GM10847 (cell line): ENCODE data around the gene GASK1A.

Experiments used
- POLR2A ChIP-seq: IDR thresholded peaks from 2 replicates; pipeline ENCODE4 v1.6.1; 2011; ENCODE audit not compliant: insufficient read length; ENCODE audit errors: extremely low read depth

The GASK1A gene

DNA sequence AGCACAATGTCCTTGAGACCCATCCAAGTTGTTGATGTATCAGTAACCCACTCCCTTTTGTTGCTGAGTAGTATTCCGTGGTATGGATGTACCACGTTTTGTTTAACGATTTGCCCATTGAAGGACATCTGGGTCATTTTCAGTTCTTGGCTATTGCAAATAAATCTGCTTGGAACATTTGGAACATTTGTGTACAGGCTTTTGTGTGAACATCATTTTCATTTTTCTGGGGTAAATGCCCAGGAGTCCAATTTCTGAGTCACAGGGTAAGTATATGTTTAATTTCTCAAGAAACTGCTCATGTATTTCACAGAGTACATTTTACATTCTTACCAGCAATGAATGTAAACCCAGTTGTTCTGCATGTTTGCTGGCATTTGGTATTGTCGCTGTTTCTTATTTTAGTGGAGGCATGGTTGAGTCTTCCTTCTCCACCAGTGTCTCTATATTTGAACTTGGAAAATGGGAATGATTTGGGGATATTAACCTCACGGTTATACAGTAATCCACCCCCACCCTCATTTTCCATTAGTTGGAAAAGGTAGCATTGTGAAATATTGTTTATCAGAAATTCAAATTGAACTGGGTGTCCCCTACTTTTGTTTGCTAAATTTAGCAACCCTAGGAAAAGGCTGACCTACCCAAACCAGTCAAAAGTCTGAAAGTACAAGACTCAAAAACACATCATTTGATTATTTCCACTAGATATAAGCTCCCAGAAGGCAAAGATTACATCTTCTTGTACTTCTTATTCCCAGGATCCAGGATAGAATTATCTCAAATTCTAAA, 96.0 kb downstream of the GASK1A start:
- no peak for TF ChIP-seq POLR2A

DNA sequence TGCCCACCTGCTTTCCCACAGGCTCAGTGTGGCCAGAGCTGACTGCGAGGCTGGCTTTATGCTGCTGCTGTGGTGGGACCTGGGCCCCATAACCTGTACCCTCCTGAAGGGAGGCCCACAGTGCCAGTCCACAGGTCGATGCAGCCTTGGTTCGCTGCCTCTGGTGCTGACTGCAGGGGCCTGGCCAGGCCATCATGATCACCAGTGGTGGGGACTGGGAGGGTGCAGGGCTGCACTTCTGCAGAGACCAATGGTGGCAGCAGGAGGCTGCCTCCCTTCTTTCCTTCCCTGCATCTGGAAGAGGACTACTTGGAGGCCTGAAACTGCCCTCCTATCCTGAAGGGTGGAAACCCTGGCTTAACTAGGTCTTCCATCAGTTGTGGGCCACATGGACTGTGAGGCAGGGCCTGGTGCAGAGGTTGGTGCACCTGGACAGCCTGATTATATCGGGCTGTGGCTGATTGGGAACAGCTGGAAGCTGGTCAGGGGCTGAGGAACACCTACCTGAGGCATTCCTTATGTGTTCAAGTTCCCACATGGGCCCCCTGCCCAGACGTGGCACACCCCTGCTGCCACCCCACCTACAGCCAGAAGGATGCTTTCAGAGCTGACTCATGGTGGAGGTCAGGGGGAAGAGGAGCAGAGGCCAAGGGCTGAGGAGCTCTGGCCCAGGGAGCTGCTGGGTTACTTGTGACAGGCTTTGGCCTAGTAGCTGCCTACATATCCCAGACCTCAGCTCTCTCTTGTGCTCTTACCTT, 97.0 kb downstream of the GASK1A start:
- no peak for TF ChIP-seq POLR2A

DNA sequence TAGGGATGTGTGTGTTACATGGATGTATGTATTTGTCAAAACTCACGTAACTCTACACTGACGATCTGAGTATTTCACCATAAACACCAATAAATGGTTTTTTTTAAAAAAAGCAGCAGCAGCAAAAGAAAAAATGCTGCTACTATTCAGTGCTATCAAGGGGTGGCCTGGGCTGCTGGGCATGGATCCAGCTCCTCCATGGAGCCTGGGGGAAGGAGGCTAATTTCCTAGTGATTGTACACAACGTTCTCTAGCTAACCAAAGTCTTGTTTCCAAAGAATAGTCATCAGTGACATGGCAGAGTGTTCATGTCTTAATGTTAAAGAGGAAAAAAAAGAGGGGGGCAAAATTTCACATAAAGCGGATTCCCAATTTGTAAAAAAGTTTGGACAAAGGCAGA, 97.7 kb downstream of the GASK1A start:
- TF ChIP-seq POLR2A: no peak

DNA sequence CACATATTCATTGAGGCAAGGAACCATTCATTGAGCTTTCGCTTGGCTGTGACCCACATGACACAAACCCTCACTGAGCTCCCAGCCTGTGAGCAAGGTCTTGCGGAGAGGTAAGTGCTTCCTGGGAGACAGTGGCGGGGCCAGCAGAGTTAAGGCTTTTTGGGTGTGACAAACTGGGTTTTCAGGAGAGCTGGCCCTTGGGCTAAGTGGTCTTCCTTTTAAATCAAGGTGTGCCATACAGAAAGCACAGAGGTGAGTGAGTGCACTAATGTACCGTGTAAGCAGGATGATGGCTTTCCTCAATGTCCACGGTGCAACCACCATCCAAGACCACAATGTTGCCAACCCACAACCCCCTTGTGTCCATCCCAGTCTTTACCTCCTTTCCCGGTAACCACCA, 98.2 kb downstream of the GASK1A start:
- TF ChIP-seq POLR2A: no peak

DNA sequence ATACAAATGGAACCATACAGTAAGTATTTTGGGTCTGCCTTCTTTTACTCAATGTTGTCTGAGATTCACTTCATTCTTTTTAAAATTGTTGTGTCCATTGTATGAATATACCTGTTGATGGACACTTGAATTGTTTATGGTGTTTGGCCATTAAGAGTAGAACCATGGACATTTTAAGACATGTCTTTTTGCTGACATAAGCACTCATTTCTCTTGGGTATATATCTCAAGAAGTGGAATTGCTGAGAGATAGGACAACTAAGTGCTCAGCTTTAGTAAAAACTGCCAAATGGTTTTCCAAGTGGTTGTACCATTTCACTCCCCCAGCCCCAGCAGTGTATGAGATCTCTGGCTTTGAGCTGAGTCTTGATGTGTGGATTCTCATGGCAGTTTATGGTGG, 98.6 kb downstream of the GASK1A start:
- no peak for TF ChIP-seq POLR2A

DNA sequence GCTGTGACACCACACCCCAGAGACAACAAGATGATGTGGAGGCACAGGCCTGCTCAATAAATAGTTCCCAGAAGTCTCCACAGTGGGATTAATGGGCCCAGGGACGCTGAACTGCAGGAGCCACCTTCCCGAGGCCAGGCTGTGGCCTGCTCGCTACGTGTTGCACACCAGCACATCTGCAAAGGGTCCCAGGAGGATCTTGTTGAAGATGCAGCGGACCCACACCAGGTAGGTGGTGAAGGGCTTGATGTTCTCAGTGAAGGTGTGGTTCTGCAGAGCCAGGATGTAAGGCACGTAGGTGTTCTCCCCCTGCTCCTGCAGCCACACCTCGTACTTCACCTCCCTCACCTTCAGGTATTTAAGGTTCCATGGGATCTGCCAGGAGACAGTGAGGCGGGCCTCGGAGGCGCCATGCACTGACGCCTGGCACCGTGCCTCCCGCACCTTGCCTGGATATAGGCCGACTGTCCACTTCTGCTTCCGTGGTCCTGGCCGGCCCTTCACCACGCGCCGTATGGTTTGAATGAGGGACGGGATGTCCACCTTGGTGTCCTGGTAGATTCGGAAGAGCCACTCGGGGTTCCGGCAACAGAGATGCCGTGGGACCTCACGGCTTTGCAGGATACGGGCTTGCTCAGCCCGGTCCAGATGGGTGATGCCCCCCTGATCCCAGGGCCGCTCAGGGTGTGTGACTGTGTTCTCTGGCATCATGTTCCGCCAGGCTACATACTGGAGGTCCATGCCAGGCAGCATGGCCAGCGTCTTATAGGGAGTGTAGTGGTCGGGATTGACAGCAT, 100.6 kb downstream of the GASK1A start:
- TF ChIP-seq POLR2A: no peak

DNA sequence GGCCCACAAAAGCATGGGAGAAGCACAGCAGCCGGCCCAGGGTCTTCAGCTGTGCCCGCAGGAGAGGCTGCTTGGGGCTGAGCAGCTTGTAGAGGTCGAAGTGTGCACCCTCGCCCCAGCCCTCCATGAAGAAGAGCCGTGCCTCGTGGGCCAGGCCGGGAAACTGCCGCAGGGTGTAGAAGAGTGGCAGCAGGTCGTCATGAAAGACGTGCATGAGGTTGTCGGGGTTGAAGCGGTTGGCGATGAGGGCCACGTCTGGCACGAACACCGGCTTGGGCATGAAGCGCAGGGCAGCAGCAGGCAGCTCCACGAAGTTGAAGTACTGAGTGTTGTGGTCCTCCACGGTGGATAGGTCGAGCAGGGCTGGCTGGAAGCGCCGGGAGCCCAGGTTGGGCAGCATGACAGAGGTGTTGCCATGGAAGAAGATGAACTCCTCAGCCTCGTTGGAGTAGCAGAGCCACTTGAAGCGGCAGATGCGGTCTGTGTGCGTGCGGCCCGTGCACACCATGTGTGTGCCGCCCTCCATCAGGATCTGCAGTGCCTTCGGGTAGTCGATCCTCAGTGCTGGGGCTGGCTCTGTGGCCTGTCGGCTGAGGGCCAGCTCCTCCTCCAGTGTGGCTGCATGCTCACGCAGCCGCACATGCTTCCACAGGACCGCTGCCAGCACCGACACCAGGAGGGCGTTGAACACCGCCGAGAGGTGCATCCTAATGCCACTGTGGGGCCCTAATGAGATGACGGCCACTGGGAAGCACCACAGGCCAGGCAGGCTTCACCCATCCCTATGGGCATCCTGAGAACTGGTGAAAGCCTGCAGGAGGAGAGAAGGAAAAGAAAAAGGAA, 101.8 kb downstream of the GASK1A start:
- no peak for TF ChIP-seq POLR2A

DNA sequence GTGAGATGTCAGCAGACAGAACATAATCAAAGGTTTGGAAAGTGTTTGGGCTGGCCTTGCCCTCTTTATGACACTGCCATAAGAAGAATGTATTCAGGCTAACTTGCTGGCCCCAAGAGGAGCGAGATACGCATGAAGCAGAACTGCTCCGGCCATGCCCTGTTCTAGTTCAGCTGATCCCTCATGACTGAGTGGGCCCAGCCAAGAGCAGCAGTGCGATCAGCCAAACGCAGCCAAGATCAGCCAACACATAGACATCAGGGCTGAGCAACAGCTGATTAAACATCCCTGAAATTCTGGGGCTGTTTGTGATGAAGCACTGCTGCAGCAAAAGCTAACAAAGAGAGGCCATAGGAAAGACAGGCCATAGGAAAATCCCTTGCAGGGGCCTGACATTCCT, 102.7 kb downstream of the GASK1A start:
- TF ChIP-seq POLR2A: no peak

DNA sequence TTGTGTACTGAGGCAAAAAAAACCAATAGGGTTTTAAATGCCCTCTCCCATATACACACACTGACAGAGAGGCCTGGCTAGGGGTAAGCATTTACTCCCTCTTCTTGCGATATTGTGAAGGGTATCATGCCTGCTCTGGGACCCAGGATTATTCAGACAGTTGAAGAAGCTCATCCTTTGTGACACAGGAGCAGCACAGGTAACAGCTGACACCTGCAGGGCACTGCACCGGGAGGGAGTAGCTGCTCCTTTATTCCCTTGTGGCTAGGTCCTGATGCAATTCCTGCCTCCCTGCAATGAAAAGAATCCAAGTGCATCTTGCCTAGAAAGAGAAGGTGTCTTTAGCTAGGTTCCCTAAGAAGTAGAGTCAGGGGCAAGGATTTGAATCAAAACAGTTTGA, 103.3 kb downstream of the GASK1A start:
- no peak for TF ChIP-seq POLR2A

DNA sequence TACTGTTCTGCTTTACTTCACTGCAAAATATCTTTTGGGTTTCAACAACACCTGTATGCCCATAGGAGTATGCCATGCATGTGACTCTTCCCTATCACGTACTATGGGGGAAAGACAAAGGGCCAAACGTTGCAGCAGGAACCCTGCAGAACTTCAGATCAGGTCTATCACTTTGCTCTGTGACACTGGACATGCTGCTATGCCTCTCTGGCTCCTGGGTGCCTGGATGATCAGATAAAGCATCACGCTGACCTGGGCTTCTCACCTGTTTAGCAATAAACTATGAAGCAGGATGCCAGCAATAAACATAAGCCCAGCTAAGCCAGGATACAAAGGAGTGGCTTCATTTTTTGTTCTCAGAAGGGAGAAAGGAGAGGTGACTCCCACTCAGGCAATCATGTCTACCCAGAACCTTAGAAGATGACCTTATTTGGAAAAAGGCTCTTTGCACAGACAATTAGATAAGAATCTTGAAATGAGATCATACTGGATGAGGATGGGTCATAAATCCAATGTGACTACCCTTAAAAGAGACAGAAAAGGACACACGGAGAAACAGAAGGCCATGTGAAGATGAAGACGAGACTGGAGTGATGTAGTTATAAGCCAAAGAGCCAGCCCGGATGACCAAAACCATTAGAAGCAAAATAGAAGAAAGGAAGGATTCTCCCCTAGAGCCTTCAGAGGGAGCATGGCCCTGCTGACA, 107.5 kb downstream of the GASK1A start:
- TF ChIP-seq POLR2A: no peak

DNA sequence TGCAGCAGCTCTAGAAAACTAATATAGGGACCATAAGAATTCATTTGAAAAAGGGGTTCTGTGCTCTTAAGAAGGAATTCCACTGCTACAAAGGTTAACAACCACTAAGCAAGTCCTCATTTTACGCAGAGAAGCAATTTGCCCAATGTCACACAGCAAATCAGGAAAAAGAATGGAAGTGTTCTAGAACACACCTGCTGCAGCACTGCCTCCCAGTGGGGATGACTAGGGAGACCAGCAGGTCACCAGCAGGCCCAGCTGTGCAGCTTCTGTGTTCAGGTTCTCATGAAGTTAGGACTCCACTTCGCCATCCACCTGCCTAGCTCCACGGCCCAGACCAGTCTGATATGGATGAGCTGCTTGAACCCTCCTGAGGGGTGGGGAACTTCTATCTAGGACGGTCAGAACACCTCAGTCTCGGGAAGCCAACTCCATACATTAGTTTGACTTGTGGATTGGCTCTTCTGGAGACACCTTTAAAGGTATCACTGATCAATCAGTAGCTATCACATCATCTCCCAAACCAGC, 108.2 kb downstream of the GASK1A start:
- TF ChIP-seq POLR2A: no peak

DNA sequence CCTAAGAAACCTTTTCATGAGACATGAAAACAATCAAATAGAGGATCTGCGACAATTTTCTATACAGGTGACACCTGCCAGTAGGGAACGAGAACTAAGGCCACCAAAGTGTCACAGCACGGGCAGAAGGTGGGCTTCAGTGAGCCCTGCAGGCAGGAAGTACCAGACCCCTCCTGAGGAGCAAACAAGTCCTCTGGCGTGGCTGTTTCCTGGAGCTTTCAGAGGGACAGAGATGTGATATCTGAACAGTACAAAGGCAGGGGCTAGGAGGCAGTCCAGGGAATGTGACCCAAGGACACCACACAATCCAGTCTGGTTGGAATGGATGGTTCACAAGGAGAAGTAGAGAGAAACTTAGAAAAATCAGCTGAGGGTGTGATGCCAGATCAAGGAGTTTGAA, 110.0 kb downstream of the GASK1A start:
- TF ChIP-seq POLR2A: no peak

DNA sequence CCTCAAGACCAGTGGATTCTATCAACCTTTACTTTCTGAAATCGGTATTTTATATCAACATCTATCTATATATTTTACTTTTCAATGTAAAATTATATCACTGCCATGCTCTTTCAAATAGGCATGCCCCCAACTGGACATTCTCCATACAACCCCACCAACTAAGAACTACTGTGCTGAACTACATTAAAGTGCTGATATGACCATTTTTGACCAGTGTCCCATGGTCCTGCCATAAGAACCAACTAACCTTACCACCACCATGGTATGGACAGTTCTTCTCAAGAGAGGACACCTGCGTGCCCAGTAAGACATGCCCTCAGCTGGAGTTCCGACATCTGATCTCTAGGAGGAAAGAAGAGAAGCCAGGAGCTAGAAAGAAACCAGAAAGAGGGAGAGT, 111.1 kb downstream of the GASK1A start:
- TF ChIP-seq POLR2A: no peak

DNA sequence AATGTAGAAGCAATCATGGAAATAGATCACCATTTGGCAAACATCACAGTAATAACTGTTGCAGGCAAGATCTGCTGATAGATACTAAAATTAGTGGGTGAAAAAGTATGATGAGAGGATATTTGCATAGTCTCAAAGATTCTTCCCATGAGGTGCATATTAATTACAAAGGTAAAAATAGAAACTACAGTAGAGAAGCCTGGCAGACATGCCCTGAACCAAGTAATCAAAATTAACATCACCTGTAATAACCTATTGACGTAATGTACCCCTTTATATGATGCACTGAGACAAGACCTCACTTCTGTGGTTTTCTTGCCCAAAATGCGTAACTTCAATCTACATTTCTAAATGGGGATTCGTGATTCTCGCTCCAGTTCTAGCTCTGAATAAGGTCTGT, 112.4 kb downstream of the GASK1A start:
- no peak for TF ChIP-seq POLR2A
